ENCODE measurements around the gene LMOD1.

GRCh38 chr1:201903135-201903534 is 43.2 kb downstream of the LMOD1 start:
- TF ChIP-seq CTCF (IDR thresholded peaks at IDR 0.05) (no peak), POLR2A (IDR thresholded peaks at IDR 0.05) (no peak)
